ENCODE results near the gene CLIC2. TPM values are rescaled to one million over a fixed set of nuclear protein-coding genes. Genes with fewer than 3 reads are reported as not detected.

The CLIC2 gene
- total RNA-seq, 1 experiment from 2014 or later = 2.7 TPM

- no peak overlapping the region for H3K4me3 ChIP-seq (ENCODE audit: low read depth, low read length, poor library complexity, severe bottlenecking)
- no peaks in the 10 kb centered on the region for H3K4me1 ChIP-seq (ENCODE audit: insufficient read depth, low read length, poor library complexity, severe bottlenecking)
- no peaks in the 10 kb centered on the region for H3K36me3 ChIP-seq (ENCODE audit: insufficient read depth, low read length, poor library complexity, severe bottlenecking)
- no peaks in the 10 kb centered on the region for H3K27me3 ChIP-seq (replicated peaks; ENCODE audit: insufficient read depth, low read depth, low read length, poor library complexity)
- intact Hi-C loops (cut with micrococcal nuclease; ENCODE audit: unreplicated experiment) = no loop called here
- no TSS peak for BruUV-seq (replicated peaks)
- CTCF ChIA-PET = no interaction called here
- H3K27ac ChIP-seq (ENCODE audit: low read depth, low read length, poor library complexity, severe bottlenecking) = no peak overlapping the region
- no peaks in the 10 kb centered on the region for H3K9me3 ChIP-seq (ENCODE audit: low read depth, low read length, poor library complexity, severe bottlenecking)
- TF ChIP-seq EZH2 (IDR thresholded peaks at IDR 0.05; ENCODE audit: borderline replicate concordance, low read depth, low read length, poor library complexity, severe bottlenecking) (no peak), CTCF (conservative IDR thresholded peaks at IDR 0.05; ENCODE audit: low read depth, low read length) (no peak)
- DNase-seq (ENCODE audit: low spot score) = no peak
- POLR2A ChIA-PET (ENCODE audit: low non-redundant PET) = no interaction called here
Measured at GRCh38 chrX:155329293-155329692, 5.1 kb downstream of the CLIC2 start.

- Histone ChIP-seq H3K27ac (ENCODE audit: low read depth, low read length, poor library complexity, severe bottlenecking) (no peak overlapping the region), H3K4me1 (ENCODE audit: insufficient read depth, low read length, poor library complexity, severe bottlenecking) (no peaks in the 10 kb centered on the region), H3K4me3 (ENCODE audit: low read depth, low read length, poor library complexity, severe bottlenecking) (no peak overlapping the region), H3K9me3 (ENCODE audit: low read depth, low read length, poor library complexity, severe bottlenecking) (no peaks in the 10 kb centered on the region), H3K36me3 (ENCODE audit: insufficient read depth, low read length, poor library complexity, severe bottlenecking) (no peaks in the 10 kb centered on the region), H3K27me3 (replicated peaks; ENCODE audit: insufficient read depth, low read depth, low read length, poor library complexity) (no peaks in the 10 kb centered on the region)
- POLR2A ChIA-PET (ENCODE audit: low non-redundant PET) = no interaction called here
- BruUV-seq (replicated peaks) = no TSS peak
- intact Hi-C loops (cut with micrococcal nuclease; ENCODE audit: unreplicated experiment) = no loop called here
- TF ChIP-seq EZH2 (IDR thresholded peaks at IDR 0.05; ENCODE audit: borderline replicate concordance, low read depth, low read length, poor library complexity, severe bottlenecking) (no peak), CTCF (conservative IDR thresholded peaks at IDR 0.05; ENCODE audit: low read depth, low read length) (no peak)
- no peak for DNase-seq (ENCODE audit: low spot score)
- CTCF ChIA-PET = no interaction called here
Measured at GRCh38 chrX:155326610-155327009, 7.8 kb downstream of the CLIC2 start.

- H3K27me3 ChIP-seq (replicated peaks; ENCODE audit: insufficient read depth, low read depth, low read length, poor library complexity) = no peaks in the 10 kb centered on the region
- ChIA-PET CTCF (no interaction called here), POLR2A (ENCODE audit: low non-redundant PET) (no interaction called here)
- DNase-seq (ENCODE audit: low spot score) = no peak
- no peak overlapping the region for H3K4me3 ChIP-seq (ENCODE audit: low read depth, low read length, poor library complexity, severe bottlenecking)
- TF ChIP-seq CTCF (conservative IDR thresholded peaks at IDR 0.05; ENCODE audit: low read depth, low read length) = no peak
- no peak for TF ChIP-seq EZH2 (IDR thresholded peaks at IDR 0.05; ENCODE audit: borderline replicate concordance, low read depth, low read length, poor library complexity, severe bottlenecking)
- no peaks in the 10 kb centered on the region for H3K4me1 ChIP-seq (ENCODE audit: insufficient read depth, low read length, poor library complexity, severe bottlenecking)
- peaks cover 8% of the 10 kb centered on the region for H3K9me3 ChIP-seq (ENCODE audit: low read depth, low read length, poor library complexity, severe bottlenecking)
- H3K27ac ChIP-seq (ENCODE audit: low read depth, low read length, poor library complexity, severe bottlenecking) = no peak overlapping the region
- intact Hi-C loops (cut with micrococcal nuclease; ENCODE audit: unreplicated experiment) = no loop called here
- BruUV-seq (replicated peaks) = no TSS peak
- no peaks in the 10 kb centered on the region for H3K36me3 ChIP-seq (ENCODE audit: insufficient read depth, low read length, poor library complexity, severe bottlenecking)
Measured at GRCh38 chrX:155314260-155314659, 20.2 kb downstream of the CLIC2 start.

Measured in A673 (cell line).